Stimulated activated CD8-positive, alpha-beta memory T cell treated with anti-CD3 and anti-CD28 coated beads, Interleukin-4, amount 100 ng/mL, for 24 hours (primary cell): ENCODE results near the gene KIAA1191.
"Not testable (repeated sequence)": the region's sequence is repeated elsewhere in the genome, so short reads cannot be mapped to it uniquely, and the experiment has no call there.

Experiments
- DNase-seq: peaks from one replicate; pipeline ENCODE4 v3.0.0-alpha.2; 2020; ENCODE audit warnings: low read depth

KIAA1191 gene

GRCh38 chr5:176317534-176318374 is 43.8 kb downstream of the KIAA1191 start:
- no peak for DNase-seq

GRCh38 chr5:176305356-176305755 is 56.2 kb downstream of the KIAA1191 start:
- not testable (repeated sequence) for DNase-seq
